Fibroblast of villous mesenchyme (primary cell): ENCODE measurements around the gene JUN. TPM values are rescaled to one million over a fixed set of nuclear protein-coding genes. Genes with fewer than 3 reads are reported as not detected.
"Not testable (repeated sequence)": the region's sequence is repeated elsewhere in the genome, so short reads cannot be mapped to it uniquely, and the experiment has no call there.

ENCODE experiments used
- DNase-seq: peaks from one replicate; pipeline ENCODE4 v3.0.0-alpha.2; 2010; ENCODE audit warnings: low read depth
- H3K4me3 ChIP-seq: 2 replicates; pipeline ENCODE4 v1.5.1; 2011; ENCODE audit warnings: low read depth, mild to moderate bottlenecking, low read length
- CTCF ChIP-seq: IDR thresholded peaks from 2 replicates; pipeline ENCODE4 v1.5.1; 2012; ENCODE audit warnings: low read depth, mild to moderate bottlenecking, low read length; ENCODE audit not compliant: insufficient read depth
- total RNA-seq: library from RNA; depleted of rRNA; stranded (reverse); fragments of >200 nt; gene quantifications from 2 replicates; pipeline ENCODE4 v1.2.3, GENCODE V29; 2012

Gene JUN
- total RNA-seq, 1 donor, result 84.6 TPM

GRCh38 chr1:58803858-58804257 is 20.0 kb upstream of the JUN start:
- TF ChIP-seq CTCF, result no peak
- no peak for DNase-seq
- no peak overlapping the region for H3K4me3 ChIP-seq

GRCh38 chr1:58802640-58803399 is 19.0 kb upstream of the JUN start:
- DNase-seq, result no peak
- TF ChIP-seq CTCF, result no peak
- H3K4me3 ChIP-seq, result no peak overlapping the region

- H3K4me3 ChIP-seq, DNase-seq: not testable (repeated sequence)
Observed at GRCh38 chr1:58801286-58801685, 17.4 kb upstream of the JUN start.

- no peak for TF ChIP-seq CTCF
- DNase-seq, result no peak
- no peak overlapping the region for H3K4me3 ChIP-seq
Observed at GRCh38 chr1:58799650-58800049, 15.8 kb upstream of the JUN start.

GRCh38 chr1:58798910-58799442 is 15.1 kb upstream of the JUN start:
- no peak for TF ChIP-seq CTCF
- no peak for DNase-seq
- no peak overlapping the region for H3K4me3 ChIP-seq

GRCh38 chr1:58796416-58796815 is 12.6 kb upstream of the JUN start:
- H3K4me3 ChIP-seq, result no peak overlapping the region
- no peak for DNase-seq
- TF ChIP-seq CTCF, result no peak

- TF ChIP-seq CTCF, result no peak
- H3K4me3 ChIP-seq, result no peak overlapping the region
- no peak for DNase-seq
Observed at GRCh38 chr1:58794585-58794984, 10.7 kb upstream of the JUN start.
